Lung (tissue), 12 donors: Measurements from ENCODE around the gene OSBPL6. TPM values are rescaled to one million over a fixed set of nuclear protein-coding genes. Genes with fewer than 3 reads are reported as not detected.

ENCODE experiments used
- ATAC-seq: fragments of 200-7000 bp; cut with Tn5 transposase; one replicate; pipeline ENCODE4 v1.9.1; 2020; ENCODE audit warnings: moderate number of reproducible peaks; ENCODE audit not compliant: insufficient read depth, low FRiP score
- DNase-seq, 3 donors: peaks; one replicate each; pipeline ENCODE4 v3.0.0-alpha.2; 2013 to 2017
- H3K27ac ChIP-seq, 2 donors: one replicate each; pipeline ENCODE4 v1.5.1; 2013; ENCODE audit warnings: mild to moderate bottlenecking in 2 of 2, moderate library complexity in 2 of 2, control low read depth in 1 of 2, inconsistent platforms in 1 of 2, low read depth in 1 of 2, low read length in 1 of 2
- H3K27me3 ChIP-seq, 3 donors: one replicate each; pipeline ENCODE4 v1.5.1; 2013; ENCODE audit warnings: low read length in 2 of 3; ENCODE audit not compliant: control insufficient read depth in 3 of 3, insufficient read depth in 3 of 3
- H3K36me3 ChIP-seq, 4 donors: one replicate each; pipeline ENCODE4 v1.5.1; 2013; ENCODE audit warnings: low read length in 4 of 4, mild to moderate bottlenecking in 1 of 4, moderate library complexity in 1 of 4; ENCODE audit not compliant: control insufficient read depth in 4 of 4, insufficient read depth in 4 of 4
- H3K4me1 ChIP-seq, 5 donors: one replicate each; pipeline ENCODE4 v1.5.1; 2013; ENCODE audit warnings: low read length in 5 of 5, mild to moderate bottlenecking in 2 of 5, moderate library complexity in 1 of 5; ENCODE audit not compliant: control insufficient read depth in 5 of 5, insufficient read depth in 5 of 5
- H3K4me3 ChIP-seq: one replicate; pipeline ENCODE4 v1.5.1; 2013; ENCODE audit warnings: mild to moderate bottlenecking, control low read depth, moderate library complexity
- H3K9ac ChIP-seq, 2 donors: one replicate each; pipeline ENCODE4 v1.5.1; 2013; ENCODE audit warnings: low read length in 2 of 2, control low read depth in 1 of 2; ENCODE audit not compliant: insufficient read depth in 1 of 2
- H3K9me3 ChIP-seq, 4 donors: one replicate each; pipeline ENCODE4 v1.5.1; 2013; ENCODE audit warnings: low read length in 3 of 4, mild to moderate bottlenecking in 1 of 4, moderate library complexity in 1 of 4; ENCODE audit not compliant: control insufficient read depth in 4 of 4, insufficient read depth in 3 of 4
- WGBS, 2 donors: extraction: QIAGEN DNeasy Blood & Tissue Kit; methylation state at CpG; one replicate each; pipeline ENCODE4 v1.1.7; 2013; 5-methylcytosine and 5-hydroxymethylcytosine counted together
- polyA plus RNA-seq, 2 donors: library from polyadenylated mRNA; stranded (reverse); fragments of 200-250 nt; gene quantifications; one replicate each; pipeline ENCODE4 v1.2.1, GENCODE V29; 2013
- total RNA-seq, 2 donors: library from RNA; depleted of rRNA in 1 of 2; stranded (reverse); fragments of >200 nt in 1 of 2; gene quantifications; one replicate each; pipeline ENCODE4 v1.2.1, GENCODE V29; 2014 to 2021
- TF ChIP-seq, protein P1 (sequence below): IDR thresholded peaks from 2 replicates; pipeline ENCODE4 v1.5.1; 2012; ENCODE audit warnings: mild to moderate bottlenecking; ENCODE audit errors: control extremely low read depth, extremely low read depth
- donor health status: control.
- donor health status: control.
- donor health status: Bipolar disorder and iron deficiency.
- donor health status: healthy.
- donor health status: DM: yes; HTN: yes; CAD: no.

OSBPL6 gene
- total and polyA plus RNA-seq, 4 donors, result 1.9 to 23.5 (median 7.8) TPM

DNA sequence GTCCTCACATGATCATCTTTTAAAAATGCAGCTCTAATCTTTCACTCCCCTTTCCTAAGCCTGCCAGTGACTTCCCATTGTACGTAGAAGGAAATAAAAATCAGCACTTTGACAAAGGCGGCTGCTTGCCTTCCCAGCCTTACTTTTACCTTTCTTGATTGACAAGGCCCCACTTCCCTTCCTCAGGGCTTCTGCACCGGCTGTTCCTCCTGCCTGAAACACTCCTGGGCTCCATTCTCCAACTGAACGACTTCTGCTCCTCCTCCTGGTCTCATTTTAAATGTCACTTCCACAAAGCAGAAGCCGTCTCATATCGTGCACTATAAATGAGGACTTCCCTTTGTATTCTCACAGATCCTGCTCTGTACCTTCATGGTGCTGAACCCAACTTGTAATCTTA is 56.1 kb downstream of the OSBPL6 start:
- H3K27ac ChIP-seq, result no peak overlapping the region
- H3K36me3 ChIP-seq, result no peaks in the 10 kb centered on the region
- ATAC-seq (no peak), DNase-seq (no peak)
- H3K4me1 ChIP-seq, result peaks cover 2 to 9% (median 4%) of the 10 kb centered on the region in 5 donors
- TF ChIP-seq, protein P1, sequence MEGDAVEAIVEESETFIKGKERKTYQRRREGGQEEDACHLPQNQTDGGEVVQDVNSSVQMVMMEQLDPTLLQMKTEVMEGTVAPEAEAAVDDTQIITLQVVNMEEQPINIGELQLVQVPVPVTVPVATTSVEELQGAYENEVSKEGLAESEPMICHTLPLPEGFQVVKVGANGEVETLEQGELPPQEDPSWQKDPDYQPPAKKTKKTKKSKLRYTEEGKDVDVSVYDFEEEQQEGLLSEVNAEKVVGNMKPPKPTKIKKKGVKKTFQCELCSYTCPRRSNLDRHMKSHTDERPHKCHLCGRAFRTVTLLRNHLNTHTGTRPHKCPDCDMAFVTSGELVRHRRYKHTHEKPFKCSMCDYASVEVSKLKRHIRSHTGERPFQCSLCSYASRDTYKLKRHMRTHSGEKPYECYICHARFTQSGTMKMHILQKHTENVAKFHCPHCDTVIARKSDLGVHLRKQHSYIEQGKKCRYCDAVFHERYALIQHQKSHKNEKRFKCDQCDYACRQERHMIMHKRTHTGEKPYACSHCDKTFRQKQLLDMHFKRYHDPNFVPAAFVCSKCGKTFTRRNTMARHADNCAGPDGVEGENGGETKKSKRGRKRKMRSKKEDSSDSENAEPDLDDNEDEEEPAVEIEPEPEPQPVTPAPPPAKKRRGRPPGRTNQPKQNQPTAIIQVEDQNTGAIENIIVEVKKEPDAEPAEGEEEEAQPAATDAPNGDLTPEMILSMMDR, result no peak
- no peak overlapping the region for H3K9ac ChIP-seq
- WGBS, 2 donors, result 36 to 57% methylated on average over 6 of the region's 6 CpGs
- H3K4me3 ChIP-seq, result no peak overlapping the region
- H3K27me3 ChIP-seq, result no peaks in the 10 kb centered on the region
- H3K9me3 ChIP-seq, result no peaks in the 10 kb centered on the region

- TF ChIP-seq, protein P1, result no peak
- ATAC-seq (no peak), DNase-seq (peak in 2 of 3 donors; percentile 65 to 69)
- H3K9me3 ChIP-seq, result no peaks in the 10 kb centered on the region
- no peaks in the 10 kb centered on the region for H3K27me3 ChIP-seq
- H3K9ac ChIP-seq, result no peak overlapping the region
- H3K4me1 ChIP-seq, result peaks cover 2 to 9% (median 4%) of the 10 kb centered on the region in 5 donors
- no peak overlapping the region for H3K4me3 ChIP-seq
- no peaks in the 10 kb centered on the region for H3K36me3 ChIP-seq
- no peak overlapping the region for H3K27ac ChIP-seq
- WGBS, 2 donors, result 59 to 74% methylated on average over 7 of the region's 7 CpGs
Measured at GRCh38 chr2:178251151-178251955, 57.0 kb downstream of the OSBPL6 start.

DNA sequence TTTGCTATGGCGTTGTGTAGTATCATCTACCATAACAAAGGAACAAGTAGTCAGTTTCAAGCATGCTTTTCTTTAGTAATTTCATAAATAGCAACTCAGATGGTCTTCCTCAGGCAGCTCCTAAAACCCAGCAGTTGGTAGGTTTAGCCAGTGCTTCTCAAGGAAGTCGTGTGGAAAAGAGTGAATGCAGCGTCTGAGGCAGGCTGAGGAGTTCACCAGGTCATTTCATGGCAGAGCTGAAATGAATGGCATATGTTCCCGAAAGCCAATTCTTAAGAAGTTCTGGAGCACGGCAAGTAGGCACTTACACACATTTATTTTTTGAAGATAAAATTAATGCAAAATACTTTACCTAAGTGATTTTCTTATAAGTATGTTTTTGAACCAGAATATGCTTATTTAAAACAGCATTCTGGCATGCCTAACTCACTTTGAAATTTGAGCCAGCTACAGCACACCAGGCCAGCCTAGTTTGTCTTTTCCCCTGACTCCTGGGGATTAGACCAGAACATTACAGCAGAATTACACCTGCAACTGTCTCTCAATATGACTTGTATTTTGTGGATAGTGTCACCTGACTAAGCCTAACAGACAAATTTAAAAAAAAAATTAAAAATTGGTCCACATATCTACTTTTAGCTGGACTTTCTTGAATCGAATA is 62.2 kb downstream of the OSBPL6 start:
- no peak overlapping the region for H3K4me3 ChIP-seq
- H3K4me1 ChIP-seq, result peaks cover 0 to 4% (median 0%) of the 10 kb centered on the region in 5 donors
- no peaks in the 10 kb centered on the region for H3K36me3 ChIP-seq
- H3K27ac ChIP-seq, result no peak overlapping the region
- no peaks in the 10 kb centered on the region for H3K9me3 ChIP-seq
- DNase-seq (peak in 1 of 3 donors; percentile 35), ATAC-seq (no peak)
- TF ChIP-seq, protein P1, result no peak
- no peak overlapping the region for H3K9ac ChIP-seq
- 66 to 83% methylated on average over 6 of the region's 6 CpGs for WGBS, 2 donors
- no peaks in the 10 kb centered on the region for H3K27me3 ChIP-seq
